ENCODE data around the gene TLNRD1.

The TLNRD1 gene

GRCh38 chr15:80974914-80975313 is 25.8 kb upstream of the TLNRD1 start:
- peaks cover 19% of the 10 kb centered on the region for H3K36me3 ChIP-seq
- DNase-seq = no peak
- no peak overlapping the region for H3K4me3 ChIP-seq (ENCODE audit: low read depth, low read length)
- H3K9me3 ChIP-seq = no peaks in the 10 kb centered on the region
- no peaks in the 10 kb centered on the region for H3K27me3 ChIP-seq
- no peak for TF ChIP-seq CTCF (IDR thresholded peaks at IDR 0.05; ENCODE audit: low read depth, low read length)
- H3K4me1 ChIP-seq = no peaks in the 10 kb centered on the region

- Histone ChIP-seq H3K4me1 (no peaks in the 10 kb centered on the region), H3K36me3 (peaks cover 26% of the 10 kb centered on the region), H3K9me3 (no peaks in the 10 kb centered on the region), H3K4me3 (ENCODE audit: low read depth, low read length) (no peak overlapping the region), H3K27me3 (no peaks in the 10 kb centered on the region)
- DNase-seq = no peak
- TF ChIP-seq CTCF (IDR thresholded peaks at IDR 0.05; ENCODE audit: low read depth, low read length) = no peak
Measured at GRCh38 chr15:80976851-80977250, 23.9 kb upstream of the TLNRD1 start.

GRCh38 chr15:80977627-80978036 is 23.1 kb upstream of the TLNRD1 start:
- H3K9me3 ChIP-seq = no peaks in the 10 kb centered on the region
- no peak overlapping the region for H3K4me3 ChIP-seq (ENCODE audit: low read depth, low read length)
- H3K36me3 ChIP-seq = peaks cover 28% of the 10 kb centered on the region
- TF ChIP-seq CTCF (IDR thresholded peaks at IDR 0.05; ENCODE audit: low read depth, low read length) = peak; percentile 56
- DNase-seq = peak; percentile 48
- no peaks in the 10 kb centered on the region for H3K27me3 ChIP-seq
- H3K4me1 ChIP-seq = no peaks in the 10 kb centered on the region

- Histone ChIP-seq H3K9me3 (no peaks in the 10 kb centered on the region), H3K27me3 (no peaks in the 10 kb centered on the region), H3K4me1 (no peaks in the 10 kb centered on the region), H3K4me3 (ENCODE audit: low read depth, low read length) (no peak overlapping the region), H3K36me3 (peaks cover 28% of the 10 kb centered on the region)
- no peak for DNase-seq
- no peak for TF ChIP-seq CTCF (IDR thresholded peaks at IDR 0.05; ENCODE audit: low read depth, low read length)
Measured at GRCh38 chr15:80978685-80979329, 21.9 kb upstream of the TLNRD1 start.

- no peak overlapping the region for H3K4me3 ChIP-seq (ENCODE audit: low read depth, low read length)
- H3K4me1 ChIP-seq = no peaks in the 10 kb centered on the region
- no peak for TF ChIP-seq CTCF (IDR thresholded peaks at IDR 0.05; ENCODE audit: low read depth, low read length)
- no peak for DNase-seq
- no peaks in the 10 kb centered on the region for H3K27me3 ChIP-seq
- peaks cover 28% of the 10 kb centered on the region for H3K36me3 ChIP-seq
- H3K9me3 ChIP-seq = no peaks in the 10 kb centered on the region
Measured at GRCh38 chr15:80979538-80980200, 21.1 kb upstream of the TLNRD1 start.

- no peaks in the 10 kb centered on the region for H3K9me3 ChIP-seq
- no peak for DNase-seq
- H3K36me3 ChIP-seq = peaks cover 25% of the 10 kb centered on the region
Measured at GRCh38 chr15:80982205-80982604, 18.5 kb upstream of the TLNRD1 start.

More at GRCh38 chr15:80982205-80982604, 18.5 kb upstream of the TLNRD1 start:
- TF ChIP-seq CTCF (IDR thresholded peaks at IDR 0.05; ENCODE audit: low read depth, low read length) = no peak
- H3K27me3 ChIP-seq = no peaks in the 10 kb centered on the region
- H3K4me3 ChIP-seq (ENCODE audit: low read depth, low read length) = no peak overlapping the region
- H3K4me1 ChIP-seq = no peaks in the 10 kb centered on the region

Data from BE2C (cell line).